ENCODE measurements around the gene STING1. TPM values are rescaled to one million over a fixed set of nuclear protein-coding genes. Genes with fewer than 3 reads are reported as not detected.

Gene STING1
- total and polyA plus RNA-seq, 2 donors (not counting 1 experiment from before 2014, with no cell fraction given) = 70.2 to 78.4 TPM

- H4K20me1 ChIP-seq (ENCODE audit: control insufficient read depth, extremely low read depth, insufficient read depth, low read length) = no peaks in the 10 kb centered on the region
- no peaks in the 10 kb centered on the region for H3K9me3 ChIP-seq (ENCODE audit: control insufficient read depth, insufficient read depth, low read depth, low read length)
- H3K4me2 ChIP-seq (ENCODE audit: extremely low read depth, insufficient read depth, low read length) = no peak overlapping the region
- H3K27ac ChIP-seq (ENCODE audit: insufficient read depth, low read length) = no peak overlapping the region
- no peaks in the 10 kb centered on the region for H3K27me3 ChIP-seq (ENCODE audit: control insufficient read depth, insufficient read depth, low read length)
- H3K79me2 ChIP-seq (ENCODE audit: control insufficient read depth, insufficient read depth, low read length) = no peaks in the 10 kb centered on the region
- no peak for TF ChIP-seq EZH2 (IDR thresholded peaks at IDR 0.05; ENCODE audit: low read length, missing control alignments)
- no peak for TF ChIP-seq CTCF (conservative IDR thresholded peaks at IDR 0.05 in 1 of 2, IDR thresholded peaks at IDR 0.05 in 1 of 2; ENCODE audit: low read depth in 1 of 2, low read length in 2 of 2)
- H3K36me3 ChIP-seq (ENCODE audit: control insufficient read depth, insufficient read depth, low read length) = no peaks in the 10 kb centered on the region
- no peaks in the 10 kb centered on the region for H3K4me1 ChIP-seq (ENCODE audit: control insufficient read depth, extremely low read depth, insufficient read depth, low read length)
- no peak overlapping the region for H2AFZ ChIP-seq (ENCODE audit: low read length)
- H3K4me3 ChIP-seq (replicated peaks in 1 of 4; ENCODE audit: control extremely low read depth in 1 of 4, insufficient read depth in 1 of 4, low read depth in 3 of 4, low read length in 4 of 4) = no peak overlapping the region
- DNase-seq (ENCODE audit: low read depth in 2 of 2) = no peak
- no peak overlapping the region for H3K9ac ChIP-seq (ENCODE audit: insufficient read depth, low read length)
Observed at GRCh38 chr5:139456776-139457175, 25.8 kb downstream of the STING1 start.

DNA sequence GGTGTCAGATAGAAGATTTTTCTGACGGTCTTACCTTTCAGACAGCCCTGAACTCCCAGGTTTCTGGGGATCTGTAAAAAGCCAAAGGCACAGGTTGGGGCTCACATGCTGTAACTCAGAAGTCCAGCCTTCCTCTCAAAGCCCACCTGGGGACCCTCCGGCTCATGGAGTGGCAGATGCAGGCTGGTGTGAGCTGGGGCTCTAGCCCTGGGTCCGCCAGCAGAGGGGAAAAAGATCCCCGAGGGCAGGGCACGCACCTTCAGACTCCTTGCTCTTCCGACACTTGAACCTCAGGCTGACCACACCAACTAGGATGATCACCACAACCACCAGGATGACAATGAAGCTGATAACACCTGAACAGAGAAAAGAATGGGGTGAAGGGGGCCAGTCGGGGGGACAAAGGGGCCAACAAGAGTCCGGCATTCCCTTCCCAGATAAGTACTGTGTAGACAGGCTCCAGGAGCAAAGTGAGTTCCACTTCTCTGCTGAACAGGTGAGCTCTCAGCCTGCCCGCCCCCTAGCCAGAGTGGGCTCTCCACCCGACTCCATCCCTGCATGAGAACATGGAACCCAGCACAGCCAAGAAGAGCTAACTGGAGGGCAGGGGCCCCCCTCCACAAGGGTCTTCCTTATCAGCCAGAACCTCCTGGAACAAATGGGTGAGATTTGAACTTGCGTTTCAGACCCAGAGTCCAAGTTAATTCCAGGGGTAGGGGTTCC is 27.8 kb downstream of the STING1 start:
- no peak for TF ChIP-seq EZH2 (IDR thresholded peaks at IDR 0.05; ENCODE audit: low read length, missing control alignments)
- no peak for TF ChIP-seq CTCF (conservative IDR thresholded peaks at IDR 0.05 in 1 of 2, IDR thresholded peaks at IDR 0.05 in 1 of 2; ENCODE audit: low read depth in 1 of 2, low read length in 2 of 2)
- no peak overlapping the region for H3K4me2 ChIP-seq (ENCODE audit: extremely low read depth, insufficient read depth, low read length)
- H3K9me3 ChIP-seq (ENCODE audit: control insufficient read depth, insufficient read depth, low read depth, low read length) = no peaks in the 10 kb centered on the region
- H2AFZ ChIP-seq (ENCODE audit: low read length) = no peak overlapping the region
- H3K36me3 ChIP-seq (ENCODE audit: control insufficient read depth, insufficient read depth, low read length) = no peaks in the 10 kb centered on the region
- H4K20me1 ChIP-seq (ENCODE audit: control insufficient read depth, extremely low read depth, insufficient read depth, low read length) = no peaks in the 10 kb centered on the region
- no peak overlapping the region for H3K27ac ChIP-seq (ENCODE audit: insufficient read depth, low read length)
- H3K79me2 ChIP-seq (ENCODE audit: control insufficient read depth, insufficient read depth, low read length) = no peaks in the 10 kb centered on the region
- H3K27me3 ChIP-seq (ENCODE audit: control insufficient read depth, insufficient read depth, low read length) = no peaks in the 10 kb centered on the region
- DNase-seq (ENCODE audit: low read depth in 2 of 2) = no peak
- H3K9ac ChIP-seq (ENCODE audit: insufficient read depth, low read length) = no peak overlapping the region
- no peak overlapping the region for H3K4me3 ChIP-seq (replicated peaks in 1 of 4; ENCODE audit: control extremely low read depth in 1 of 4, insufficient read depth in 1 of 4, low read depth in 3 of 4, low read length in 4 of 4)
- no peaks in the 10 kb centered on the region for H3K4me1 ChIP-seq (ENCODE audit: control insufficient read depth, extremely low read depth, insufficient read depth, low read length)

DNA sequence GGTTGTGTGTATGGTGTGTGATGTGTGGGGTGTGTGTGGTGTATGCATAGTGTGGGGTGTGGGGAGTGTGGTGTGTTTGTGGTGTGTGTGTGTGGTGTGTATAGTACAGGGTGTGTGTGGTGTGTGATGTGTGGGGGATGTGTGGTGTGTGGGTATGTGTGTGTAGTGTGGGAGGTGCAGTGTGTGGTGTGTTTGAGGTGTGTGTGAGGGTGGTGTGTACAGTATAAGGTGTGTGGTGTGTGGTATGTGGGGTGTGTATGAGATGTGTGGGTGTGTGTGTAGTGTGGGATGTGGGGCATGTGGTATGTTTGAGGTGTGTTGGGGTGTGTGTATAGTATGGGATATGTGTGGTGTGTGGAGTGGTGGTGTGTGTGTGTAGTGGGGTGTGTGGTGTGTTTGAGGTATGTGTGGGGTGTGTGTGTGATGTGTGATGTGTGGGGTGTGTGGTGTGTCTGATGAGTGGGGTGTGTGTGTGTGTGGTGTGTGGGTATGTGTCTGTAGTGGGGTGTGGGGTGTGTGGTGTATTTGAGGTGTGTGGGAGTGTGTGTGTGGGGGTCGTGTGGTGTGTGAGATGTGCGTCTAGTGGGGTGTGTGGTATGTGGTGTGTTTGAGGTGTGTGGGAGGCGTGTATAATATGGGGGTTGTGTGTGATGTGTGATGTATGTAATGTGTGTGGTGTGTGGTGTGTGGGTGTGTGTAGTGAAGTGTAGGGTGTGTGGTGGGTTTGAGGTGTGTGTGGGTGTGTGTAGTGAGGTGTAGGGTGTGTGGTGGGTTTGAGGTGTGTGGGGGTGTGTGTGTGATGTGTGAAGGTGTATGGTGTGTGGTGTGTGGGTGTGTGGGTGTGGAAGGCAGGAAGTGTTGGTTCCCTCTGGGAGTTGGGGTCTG is 28.6 kb downstream of the STING1 start:
- Histone ChIP-seq H3K27me3 (ENCODE audit: control insufficient read depth, insufficient read depth, low read length) (no peaks in the 10 kb centered on the region), H3K4me2 (ENCODE audit: extremely low read depth, insufficient read depth, low read length) (no peak overlapping the region), H3K36me3 (ENCODE audit: control insufficient read depth, insufficient read depth, low read length) (no peaks in the 10 kb centered on the region), H2AFZ (ENCODE audit: low read length) (no peak overlapping the region), H3K9me3 (ENCODE audit: control insufficient read depth, insufficient read depth, low read depth, low read length) (no peaks in the 10 kb centered on the region), H3K4me1 (ENCODE audit: control insufficient read depth, extremely low read depth, insufficient read depth, low read length) (no peaks in the 10 kb centered on the region), H4K20me1 (ENCODE audit: control insufficient read depth, extremely low read depth, insufficient read depth, low read length) (no peaks in the 10 kb centered on the region), H3K4me3 (replicated peaks in 1 of 4; ENCODE audit: control extremely low read depth in 1 of 4, insufficient read depth in 1 of 4, low read depth in 3 of 4, low read length in 4 of 4) (no peak overlapping the region), H3K9ac (ENCODE audit: insufficient read depth, low read length) (no peak overlapping the region), H3K27ac (ENCODE audit: insufficient read depth, low read length) (no peak overlapping the region), H3K79me2 (ENCODE audit: control insufficient read depth, insufficient read depth, low read length) (no peaks in the 10 kb centered on the region)
- no peak for DNase-seq (ENCODE audit: low read depth in 2 of 2)
- no peak for TF ChIP-seq CTCF (conservative IDR thresholded peaks at IDR 0.05 in 1 of 2, IDR thresholded peaks at IDR 0.05 in 1 of 2; ENCODE audit: low read depth in 1 of 2, low read length in 2 of 2)

All from fibroblast of lung (primary cell).